ENCODE measurements around the gene GGCX. TPM values are rescaled to one million over a fixed set of nuclear protein-coding genes. Genes with fewer than 3 reads are reported as not detected.

Gene GGCX
- total and polyA plus RNA-seq, 2 of the 13 experiments (the other 11 are each of a cell fraction or from before 2014, with no cell fraction given): 72.5 to 103 TPM

DNA sequence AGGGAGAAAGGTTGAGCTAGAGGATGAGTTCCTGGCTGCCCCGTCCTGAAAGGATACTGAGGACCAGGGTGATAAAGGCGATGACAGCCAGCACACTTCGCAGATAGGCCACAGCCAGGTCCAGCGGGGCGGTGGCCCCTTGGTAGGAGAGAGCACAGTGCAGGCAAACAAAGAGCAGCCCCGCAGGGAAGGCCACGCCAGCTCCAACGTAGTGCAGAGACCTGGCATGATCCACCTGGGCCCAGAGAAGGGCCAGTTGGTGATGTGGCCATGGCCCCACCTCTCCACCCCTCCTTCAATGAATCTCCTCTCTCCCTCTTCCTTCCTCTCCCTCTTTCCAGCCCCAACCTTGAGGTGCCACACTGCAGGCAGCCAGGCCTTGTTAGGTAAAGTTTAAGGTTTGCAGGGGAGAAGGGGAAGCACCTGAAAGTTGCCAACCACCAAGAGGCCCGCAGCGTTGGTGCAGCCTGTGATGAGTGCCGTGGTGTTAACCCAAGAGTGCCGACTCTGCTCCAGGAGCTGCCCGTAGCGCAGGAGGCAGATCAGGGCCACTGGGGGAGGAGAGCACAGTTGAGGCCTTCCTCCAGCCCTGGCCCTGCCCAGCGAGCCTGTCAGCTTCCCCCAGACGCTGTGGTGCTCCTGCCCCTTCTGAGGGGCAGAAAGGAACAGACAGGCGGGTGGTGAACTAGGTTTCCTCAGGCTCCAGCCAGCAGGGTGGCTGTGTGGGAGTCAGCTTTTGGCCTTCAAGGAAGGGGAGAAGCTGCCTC, 38.4 kb upstream of the GGCX start (continued):
- TF ChIP-seq, protein P1, sequence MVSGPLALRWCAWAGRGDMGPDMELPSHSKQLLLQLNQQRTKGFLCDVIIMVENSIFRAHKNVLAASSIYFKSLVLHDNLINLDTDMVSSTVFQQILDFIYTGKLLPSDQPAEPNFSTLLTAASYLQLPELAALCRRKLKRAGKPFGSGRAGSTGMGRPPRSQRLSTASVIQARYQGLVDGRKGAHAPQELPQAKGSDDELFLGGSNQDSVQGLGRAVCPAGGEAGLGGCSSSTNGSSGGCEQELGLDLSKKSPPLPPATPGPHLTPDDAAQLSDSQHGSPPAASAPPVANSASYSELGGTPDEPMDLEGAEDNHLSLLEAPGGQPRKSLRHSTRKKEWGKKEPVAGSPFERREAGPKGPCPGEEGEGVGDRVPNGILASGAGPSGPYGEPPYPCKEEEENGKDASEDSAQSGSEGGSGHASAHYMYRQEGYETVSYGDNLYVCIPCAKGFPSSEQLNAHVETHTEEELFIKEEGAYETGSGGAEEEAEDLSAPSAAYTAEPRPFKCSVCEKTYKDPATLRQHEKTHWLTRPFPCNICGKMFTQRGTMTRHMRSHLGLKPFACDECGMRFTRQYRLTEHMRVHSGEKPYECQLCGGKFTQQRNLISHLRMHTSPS (CRISPR knock-in tag; IDR thresholded peaks at IDR 0.05; ENCODE audit: low read depth): no peak
- TF ChIP-seq, protein P2, sequence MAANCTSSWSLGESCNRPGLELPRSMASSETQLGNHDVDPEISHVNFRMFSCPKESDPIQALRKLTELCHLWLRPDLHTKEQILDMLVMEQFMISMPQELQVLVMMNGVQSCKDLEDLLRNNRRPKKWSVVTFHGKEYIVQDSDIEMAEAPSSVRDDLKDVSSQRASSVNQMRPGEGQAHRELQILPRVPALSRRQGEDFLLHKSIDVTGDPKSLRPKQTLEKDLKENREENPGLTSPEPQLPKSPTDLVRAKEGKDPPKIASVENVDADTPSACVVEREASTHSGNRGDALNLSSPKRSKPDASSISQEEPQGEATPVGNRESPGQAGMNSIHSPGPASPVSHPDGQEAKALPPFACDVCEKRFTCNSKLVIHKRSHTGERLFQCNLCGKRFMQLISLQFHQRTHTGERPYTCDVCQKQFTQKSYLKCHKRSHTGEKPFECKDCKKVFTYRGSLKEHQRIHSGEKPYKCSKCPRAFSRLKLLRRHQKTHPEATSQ (CRISPR knock-in tag; IDR thresholded peaks at IDR 0.05; ENCODE audit: borderline replicate concordance): no peak
- TF ChIP-seq, protein P3, sequence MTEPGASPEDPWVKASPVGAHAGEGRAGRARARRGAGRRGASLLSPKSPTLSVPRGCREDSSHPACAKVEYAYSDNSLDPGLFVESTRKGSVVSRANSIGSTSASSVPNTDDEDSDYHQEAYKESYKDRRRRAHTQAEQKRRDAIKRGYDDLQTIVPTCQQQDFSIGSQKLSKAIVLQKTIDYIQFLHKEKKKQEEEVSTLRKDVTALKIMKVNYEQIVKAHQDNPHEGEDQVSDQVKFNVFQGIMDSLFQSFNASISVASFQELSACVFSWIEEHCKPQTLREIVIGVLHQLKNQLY (CRISPR knock-in tag; IDR thresholded peaks at IDR 0.05): no peak
- TF ChIP-seq ZNF549 (CRISPR knock-in tag; IDR thresholded peaks at IDR 0.05) (no peak), HHEX (CRISPR knock-in tag; IDR thresholded peaks at IDR 0.05) (no peak), ZMYM4 (CRISPR knock-in tag; IDR thresholded peaks at IDR 0.05) (no peak), GABPB1 (CRISPR knock-in tag; IDR thresholded peaks at IDR 0.05) (no peak), ZNF607 (CRISPR knock-in tag; IDR thresholded peaks at IDR 0.05; ENCODE audit: borderline replicate concordance) (no peak), ZNF563 (CRISPR knock-in tag; IDR thresholded peaks at IDR 0.05) (0 out of 2 replicates have a peak, but pooled peaks have one; percentile 34), PAWR (CRISPR knock-in tag; IDR thresholded peaks at IDR 0.05; ENCODE audit: borderline replicate concordance) (no peak), AGO1 (IDR thresholded peaks at IDR 0.05; ENCODE audit: low read depth, low read length, poor library complexity, severe bottlenecking) (peak; percentile 57), ZNF772 (CRISPR knock-in tag; IDR thresholded peaks at IDR 0.05) (no peak), MXD4 (CRISPR knock-in tag; IDR thresholded peaks at IDR 0.05) (no peak), HOXD1 (CRISPR knock-in tag; IDR thresholded peaks at IDR 0.05) (no peak)
- TF ChIP-seq, protein P4, sequence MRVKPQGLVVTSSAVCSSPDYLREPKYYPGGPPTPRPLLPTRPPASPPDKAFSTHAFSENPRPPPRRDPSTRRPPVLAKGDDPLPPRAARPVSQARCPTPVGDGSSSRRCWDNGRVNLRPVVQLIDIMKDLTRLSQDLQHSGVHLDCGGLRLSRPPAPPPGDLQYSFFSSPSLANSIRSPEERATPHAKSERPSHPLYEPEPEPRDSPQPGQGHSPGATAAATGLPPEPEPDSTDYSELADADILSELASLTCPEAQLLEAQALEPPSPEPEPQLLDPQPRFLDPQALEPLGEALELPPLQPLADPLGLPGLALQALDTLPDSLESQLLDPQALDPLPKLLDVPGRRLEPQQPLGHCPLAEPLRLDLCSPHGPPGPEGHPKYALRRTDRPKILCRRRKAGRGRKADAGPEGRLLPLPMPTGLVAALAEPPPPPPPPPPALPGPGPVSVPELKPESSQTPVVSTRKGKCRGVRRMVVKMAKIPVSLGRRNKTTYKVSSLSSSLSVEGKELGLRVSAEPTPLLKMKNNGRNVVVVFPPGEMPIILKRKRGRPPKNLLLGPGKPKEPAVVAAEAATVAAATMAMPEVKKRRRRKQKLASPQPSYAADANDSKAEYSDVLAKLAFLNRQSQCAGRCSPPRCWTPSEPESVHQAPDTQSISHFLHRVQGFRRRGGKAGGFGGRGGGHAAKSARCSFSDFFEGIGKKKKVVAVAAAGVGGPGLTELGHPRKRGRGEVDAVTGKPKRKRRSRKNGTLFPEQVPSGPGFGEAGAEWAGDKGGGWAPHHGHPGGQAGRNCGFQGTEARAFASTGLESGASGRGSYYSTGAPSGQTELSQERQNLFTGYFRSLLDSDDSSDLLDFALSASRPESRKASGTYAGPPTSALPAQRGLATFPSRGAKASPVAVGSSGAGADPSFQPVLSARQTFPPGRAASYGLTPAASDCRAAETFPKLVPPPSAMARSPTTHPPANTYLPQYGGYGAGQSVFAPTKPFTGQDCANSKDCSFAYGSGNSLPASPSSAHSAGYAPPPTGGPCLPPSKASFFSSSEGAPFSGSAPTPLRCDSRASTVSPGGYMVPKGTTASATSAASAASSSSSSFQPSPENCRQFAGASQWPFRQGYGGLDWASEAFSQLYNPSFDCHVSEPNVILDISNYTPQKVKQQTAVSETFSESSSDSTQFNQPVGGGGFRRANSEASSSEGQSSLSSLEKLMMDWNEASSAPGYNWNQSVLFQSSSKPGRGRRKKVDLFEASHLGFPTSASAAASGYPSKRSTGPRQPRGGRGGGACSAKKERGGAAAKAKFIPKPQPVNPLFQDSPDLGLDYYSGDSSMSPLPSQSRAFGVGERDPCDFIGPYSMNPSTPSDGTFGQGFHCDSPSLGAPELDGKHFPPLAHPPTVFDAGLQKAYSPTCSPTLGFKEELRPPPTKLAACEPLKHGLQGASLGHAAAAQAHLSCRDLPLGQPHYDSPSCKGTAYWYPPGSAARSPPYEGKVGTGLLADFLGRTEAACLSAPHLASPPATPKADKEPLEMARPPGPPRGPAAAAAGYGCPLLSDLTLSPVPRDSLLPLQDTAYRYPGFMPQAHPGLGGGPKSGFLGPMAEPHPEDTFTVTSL (CRISPR knock-in tag; IDR thresholded peaks at IDR 0.05; ENCODE audit: borderline replicate concordance): no peak
- TF ChIP-seq, protein P5, sequence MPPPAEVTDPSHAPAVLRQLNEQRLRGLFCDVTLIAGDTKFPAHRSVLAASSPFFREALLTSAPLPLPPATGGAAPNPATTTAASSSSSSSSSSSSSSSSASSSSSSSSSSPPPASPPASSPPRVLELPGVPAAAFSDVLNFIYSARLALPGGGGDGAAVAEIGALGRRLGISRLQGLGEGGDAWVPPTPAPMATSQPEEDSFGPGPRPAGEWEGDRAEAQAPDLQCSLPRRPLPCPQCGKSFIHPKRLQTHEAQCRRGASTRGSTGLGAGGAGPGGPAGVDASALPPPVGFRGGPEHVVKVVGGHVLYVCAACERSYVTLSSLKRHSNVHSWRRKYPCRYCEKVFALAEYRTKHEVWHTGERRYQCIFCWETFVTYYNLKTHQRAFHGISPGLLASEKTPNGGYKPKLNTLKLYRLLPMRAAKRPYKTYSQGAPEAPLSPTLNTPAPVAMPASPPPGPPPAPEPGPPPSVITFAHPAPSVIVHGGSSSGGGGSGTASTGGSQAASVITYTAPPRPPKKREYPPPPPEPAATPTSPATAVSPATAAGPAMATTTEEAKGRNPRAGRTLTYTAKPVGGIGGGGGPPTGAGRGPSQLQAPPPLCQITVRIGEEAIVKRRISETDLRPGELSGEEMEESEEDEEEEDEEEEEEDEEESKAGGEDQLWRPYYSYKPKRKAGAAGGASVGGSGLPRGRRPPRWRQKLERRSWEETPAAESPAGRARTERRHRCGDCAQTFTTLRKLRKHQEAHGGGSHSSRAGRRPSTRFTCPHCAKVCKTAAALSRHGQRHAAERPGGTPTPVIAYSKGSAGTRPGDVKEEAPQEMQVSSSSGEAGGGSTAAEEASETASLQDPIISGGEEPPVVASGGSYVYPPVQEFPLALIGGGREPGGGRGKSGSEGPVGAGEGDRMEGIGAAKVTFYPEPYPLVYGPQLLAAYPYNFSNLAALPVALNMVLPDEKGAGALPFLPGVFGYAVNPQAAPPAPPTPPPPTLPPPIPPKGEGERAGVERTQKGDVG (CRISPR knock-in tag; IDR thresholded peaks at IDR 0.05; ENCODE audit: borderline replicate concordance): peak; percentile 70; the same call in 1 of the 2 replicates

Measured in HepG2 (cell line).